GM18870 (cell line): ENCODE results near the gene CDHR4.
"Not testable (repeated sequence)": the region's sequence is repeated elsewhere in the genome, so short reads cannot be mapped to it uniquely, and the experiment has no call there.

Source experiments
- ATAC-seq: cut with Tn5 transposase; IDR thresholded peaks from one replicate; pipeline ENCODE4 v1.9.1; 2021; ENCODE audit warnings: moderate library complexity; ENCODE audit not compliant: unreplicated experiment

CDHR4 gene

DNA sequence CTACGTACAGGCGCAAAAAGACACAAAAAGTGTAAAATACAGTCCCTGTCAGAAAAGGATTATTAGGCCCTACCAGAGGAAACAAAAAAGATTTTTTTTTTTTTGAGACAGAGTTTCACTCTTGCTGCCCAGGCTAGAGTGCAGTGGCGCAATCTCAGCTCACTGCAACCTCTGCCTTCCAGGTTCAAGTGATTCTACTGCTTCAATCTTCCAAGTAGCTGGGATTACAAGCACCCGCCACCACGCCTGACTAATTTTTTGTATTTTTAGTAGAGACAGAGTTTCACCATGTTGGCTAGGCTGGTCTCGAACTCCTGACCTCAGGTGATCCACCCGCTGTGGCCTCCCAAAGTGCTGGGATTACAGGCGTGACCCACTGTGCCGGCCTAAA is 18.7 kb downstream of the CDHR4 start:
- ATAC-seq: not testable (repeated sequence)

- ATAC-seq: no peak
These were observed 19.3 kb downstream of the CDHR4 start for GRCh38 chr3:49780080-49780974.

DNA sequence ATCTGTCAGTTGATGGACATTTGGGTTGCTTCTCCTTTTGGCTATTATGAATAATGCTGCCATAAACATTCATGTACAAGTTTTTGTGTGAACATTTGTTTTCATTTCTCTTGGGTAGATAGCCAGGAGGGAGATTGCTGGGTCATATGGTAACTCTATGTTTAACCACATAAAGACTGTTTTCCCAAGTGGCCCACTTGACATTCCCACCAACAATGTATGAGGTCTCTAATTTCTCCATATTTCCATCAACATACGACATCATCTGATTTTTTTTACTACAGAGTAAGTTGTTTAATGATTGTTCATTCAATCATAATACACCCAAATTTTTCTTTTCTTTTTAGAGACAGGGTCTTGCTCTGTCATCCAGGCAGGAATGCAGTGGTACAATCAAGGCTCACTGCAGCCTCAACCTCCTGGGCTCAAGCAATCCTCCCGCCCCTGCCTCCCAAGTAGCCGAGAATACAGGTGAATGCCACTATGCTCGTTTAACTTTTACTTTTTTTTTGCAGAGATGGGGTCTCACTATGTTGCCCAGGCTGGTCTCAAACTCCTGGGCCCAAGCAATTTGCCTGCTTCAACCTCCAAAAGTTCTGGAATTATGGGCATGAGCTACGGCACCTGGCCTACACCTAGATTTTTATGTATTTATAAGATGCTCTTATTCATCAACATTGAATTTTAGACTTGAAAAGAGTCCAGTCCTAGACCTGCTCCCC is 20.2 kb downstream of the CDHR4 start:
- no peak for ATAC-seq

DNA sequence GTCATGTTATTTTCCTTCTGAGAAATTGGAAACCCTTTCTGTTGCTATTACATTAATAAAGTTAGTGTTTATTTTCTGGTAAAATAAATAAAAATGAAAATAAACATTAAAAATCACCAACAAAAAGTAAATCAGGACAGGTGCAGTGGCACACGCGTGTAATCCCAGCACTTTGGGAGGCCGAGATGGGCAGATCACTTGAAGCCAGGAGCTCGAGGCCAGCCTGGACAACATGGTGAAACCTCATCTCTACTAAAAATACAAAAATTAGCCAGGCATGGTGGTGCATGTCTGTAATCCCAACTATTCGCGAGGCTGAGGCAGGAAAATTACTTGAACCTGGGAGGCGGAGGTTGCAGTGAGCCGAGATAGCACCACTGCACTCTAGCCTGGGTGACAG is 23.6 kb downstream of the CDHR4 start:
- not testable (repeated sequence) for ATAC-seq

- no peak for ATAC-seq
These were observed 24.1 kb downstream of the CDHR4 start for GRCh38 chr3:49775538-49775937.

- ATAC-seq: no peak
These were observed 27.0 kb downstream of the CDHR4 start for GRCh38 chr3:49772703-49773102.

- ATAC-seq: no peak
These were observed 28.2 kb downstream of the CDHR4 start for GRCh38 chr3:49771340-49771938.

- ATAC-seq: no peak
These were observed 29.7 kb downstream of the CDHR4 start for GRCh38 chr3:49769926-49770325.

GRCh38 chr3:49769286-49769915 is 30.3 kb downstream of the CDHR4 start:
- no peak for ATAC-seq

- no peak for ATAC-seq
These were observed 35.7 kb downstream of the CDHR4 start for GRCh38 chr3:49763981-49764380.

DNA sequence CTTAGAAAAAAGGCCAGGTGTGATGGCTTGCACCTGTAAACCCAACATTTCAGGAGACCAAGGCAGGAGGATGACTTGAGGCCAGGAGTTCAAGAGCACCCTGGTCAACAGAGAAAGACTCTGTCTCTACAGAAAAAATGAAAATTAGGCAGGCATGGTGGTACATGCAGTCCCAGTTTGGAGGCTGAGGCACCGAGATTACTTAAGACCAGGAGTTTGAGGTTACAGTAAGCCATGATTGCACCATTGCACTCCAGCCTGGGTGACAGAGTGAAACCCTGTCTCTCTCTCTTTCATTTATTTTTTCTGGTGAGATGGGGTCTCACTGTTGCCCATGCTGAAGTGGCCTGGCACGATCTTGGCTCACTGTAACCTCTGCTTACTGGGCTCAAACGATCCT is 38.0 kb downstream of the CDHR4 start:
- ATAC-seq: no peak

GRCh38 chr3:49759226-49759625 is 40.4 kb downstream of the CDHR4 start:
- no peak for ATAC-seq

DNA sequence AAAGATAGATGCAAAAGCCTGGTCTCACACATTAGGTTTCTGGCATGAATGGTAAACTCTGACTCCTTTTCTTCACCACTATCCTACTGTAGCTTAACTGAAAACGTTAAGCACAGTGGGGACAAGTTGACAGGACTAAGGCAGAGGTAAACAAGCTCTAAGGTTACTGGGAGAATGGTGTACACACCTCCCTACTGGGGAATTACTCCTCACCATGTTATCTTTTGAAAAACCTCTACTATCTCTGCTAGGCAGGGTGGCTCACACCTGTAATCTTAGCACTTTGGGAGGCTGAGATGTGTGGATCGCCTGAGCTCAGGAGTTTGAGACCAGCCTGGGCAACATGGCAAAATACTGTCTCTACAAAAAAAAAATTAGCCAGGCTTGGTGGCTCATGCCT is 42.5 kb downstream of the CDHR4 start:
- ATAC-seq: no peak

- no peak for ATAC-seq
These were observed 43.6 kb downstream of the CDHR4 start for GRCh38 chr3:49756036-49756435.

GRCh38 chr3:49754536-49754935 is 45.1 kb downstream of the CDHR4 start:
- ATAC-seq: no peak

DNA sequence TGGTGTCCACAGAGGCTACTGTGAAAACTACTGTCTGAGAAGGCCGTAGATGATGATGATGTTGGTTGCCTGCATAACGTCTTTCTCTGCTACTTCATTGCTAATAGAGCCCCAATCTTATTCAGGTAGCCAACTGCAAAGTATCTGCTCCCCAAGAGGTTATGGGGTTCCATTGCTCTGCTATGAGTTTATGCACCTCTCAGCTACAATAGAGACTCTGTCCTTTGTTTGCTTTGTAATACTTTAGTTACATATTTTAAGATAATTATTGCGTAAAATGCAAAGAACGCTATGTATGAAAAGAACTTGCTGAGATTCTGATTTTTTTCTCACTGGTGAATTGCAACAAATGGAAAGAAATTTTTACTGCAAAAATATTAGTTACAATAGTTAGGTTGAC is 48.2 kb downstream of the CDHR4 start:
- no peak for ATAC-seq

- no peak for ATAC-seq
These were observed 49.6 kb downstream of the CDHR4 start for GRCh38 chr3:49750056-49750455.

GRCh38 chr3:49748874-49749273 is 50.8 kb downstream of the CDHR4 start:
- not testable (repeated sequence) for ATAC-seq

GRCh38 chr3:49747792-49748480 is 51.7 kb downstream of the CDHR4 start:
- no peak for ATAC-seq

GRCh38 chr3:49745986-49746385 is 53.7 kb downstream of the CDHR4 start:
- no peak for ATAC-seq
